WTC11 (cell line): ENCODE results near the gene ITGA11. TPM values are rescaled to one million over a fixed set of nuclear protein-coding genes. Genes with fewer than 3 reads are reported as not detected.

Experiments
- ATAC-seq: fragments of 200-7000 bp; cut with Tn5 transposase; 2 replicates; pipeline ENCODE4 v1.10.0; 2021; ENCODE audit warnings: mild to moderate bottlenecking, moderate library complexity
- CTCF ChIA-PET: fragments of 300-600 bp; sonication (Branson Sonifier 250); formaldehyde crosslinking; loops from one replicate; lab custom pipeline; 2021; ENCODE audit warnings: antibody characterized with exemption; lab: Charles Lee
- POLR2A ChIA-PET: fragments of 350-600 bp; sonication (Branson Sonifier 250); formaldehyde crosslinking; loops from one replicate; lab custom pipeline; 2021; ENCODE audit warnings: antibody characterized with exemption; lab: Charles Lee
- DNase-seq: peaks from one replicate; pipeline ENCODE4 v3.0.0; 2021; ENCODE audit warnings: low spot score
- H3K27ac Mint-ChIP-seq: 2 replicates; pipeline ENCODE4 v1.8.0; 2021; ENCODE audit warnings: mixed read lengths
- H3K27me3 Mint-ChIP-seq: 2 replicates; pipeline ENCODE4 v1.8.0; 2021; ENCODE audit warnings: low read depth, mild to moderate bottlenecking, moderate library complexity, mixed read lengths
- H3K36me3 Mint-ChIP-seq: 2 replicates; pipeline ENCODE4 v1.8.0; 2021; ENCODE audit warnings: mixed read lengths
- H3K4me1 Mint-ChIP-seq: 2 replicates; pipeline ENCODE4 v1.8.0; 2022; ENCODE audit warnings: mixed read lengths
- H3K4me3 Mint-ChIP-seq: 2 replicates; pipeline ENCODE4 v1.8.0; 2021; ENCODE audit warnings: mild to moderate bottlenecking, moderate library complexity, mixed read lengths
- H3K9me3 Mint-ChIP-seq: 2 replicates; pipeline ENCODE4 v1.8.0; 2021; ENCODE audit warnings: mixed read lengths
- EMX1 ChIP-seq: fragments of 250-450 bp; sonication (Bioruptor Pico); IDR thresholded peaks from 2 replicates; pipeline ENCODE4 v1.8.0; 2021; ENCODE audit warnings: mild to moderate bottlenecking
- ESRRA ChIP-seq: sonication (generic); formaldehyde crosslinking; IDR thresholded peaks from 2 replicates; pipeline ENCODE4 v1.8.1; 2022; ENCODE audit warnings: mild to moderate bottlenecking, missing genetic modification reagents, borderline replicate concordance
- FOXK1 ChIP-seq: sonication (generic); formaldehyde crosslinking; IDR thresholded peaks from 2 replicates; pipeline ENCODE4 v1.8.0; 2022; ENCODE audit warnings: mild to moderate bottlenecking, moderate library complexity, missing genetic modification reagents
- GRHL2 ChIP-seq: fragments of 250-450 bp; sonication (Bioruptor Pico); IDR thresholded peaks from 2 replicates; pipeline ENCODE4 v1.8.0; 2022; ENCODE audit warnings: mild to moderate bottlenecking, moderate library complexity; ENCODE audit not compliant: insufficient replicate concordance, severe bottlenecking
- KAT7 ChIP-seq: sonication (generic); formaldehyde crosslinking; IDR thresholded peaks from 2 replicates; pipeline ENCODE4 v1.8.1; 2023; ENCODE audit warnings: missing genetic modification reagents, mild to moderate bottlenecking, borderline replicate concordance
- NFATC4 ChIP-seq: fragments of 250-450 bp; sonication (Bioruptor Pico); IDR thresholded peaks from 2 replicates; pipeline ENCODE4 v1.9.0; 2021; ENCODE audit warnings: mild to moderate bottlenecking
- NFE2L1 ChIP-seq: sonication (generic); formaldehyde crosslinking; IDR thresholded peaks from 2 replicates; pipeline ENCODE4 v1.8.1; 2023; ENCODE audit warnings: missing genetic modification reagents
- NR1H2 ChIP-seq: sonication (generic); formaldehyde crosslinking; IDR thresholded peaks from 2 replicates; pipeline ENCODE4 v1.9.0; 2021; ENCODE audit warnings: mild to moderate bottlenecking, moderate library complexity, missing genetic modification reagents
- OVOL2 ChIP-seq: fragments of 250-450 bp; sonication (Bioruptor Pico); IDR thresholded peaks from 2 replicates; pipeline ENCODE4 v1.9.0; 2021; ENCODE audit warnings: mild to moderate bottlenecking, borderline replicate concordance
- RORB ChIP-seq: fragments of 250-450 bp; sonication (Bioruptor Pico); IDR thresholded peaks from 2 replicates; pipeline ENCODE4 v1.9.0; 2021; ENCODE audit warnings: mild to moderate bottlenecking
- SMAD3 ChIP-seq: sonication (generic); formaldehyde crosslinking; IDR thresholded peaks from 2 replicates; pipeline ENCODE4 v1.8.0; 2022; ENCODE audit warnings: missing genetic modification reagents, mild to moderate bottlenecking, borderline replicate concordance
- ZNF219 ChIP-seq: sonication (generic); formaldehyde crosslinking; IDR thresholded peaks from 2 replicates; pipeline ENCODE4 v1.8.0; 2023; ENCODE audit warnings: missing genetic modification reagents, mild to moderate bottlenecking, borderline replicate concordance
- ZNF232 ChIP-seq: sonication (generic); formaldehyde crosslinking; IDR thresholded peaks from 2 replicates; pipeline ENCODE4 v1.8.0; 2022; ENCODE audit warnings: mild to moderate bottlenecking, missing genetic modification reagents
- ZNF671 ChIP-seq: fragments of 250-450 bp; sonication (Bioruptor Pico); IDR thresholded peaks from 2 replicates; pipeline ENCODE4 v1.8.0; 2021; ENCODE audit warnings: mild to moderate bottlenecking
- total RNA-seq: library from RNA; stranded (reverse); gene quantifications from 3 replicates; pipeline ENCODE4 v1.2.3, GENCODE V29; 2021
- TF ChIP-seq, protein P1 (sequence below): sonication (generic); formaldehyde crosslinking; IDR thresholded peaks from 2 replicates; pipeline ENCODE4 v1.8.0; 2023; ENCODE audit warnings: mild to moderate bottlenecking, missing genetic modification reagents
- TF ChIP-seq, protein P2 (sequence below): sonication (generic); formaldehyde crosslinking; IDR thresholded peaks from 2 replicates; pipeline ENCODE4 v1.8.0; 2023; ENCODE audit warnings: missing genetic modification reagents, mild to moderate bottlenecking, borderline replicate concordance
- TF ChIP-seq, protein P3 (sequence below): fragments of 250-450 bp; sonication (Bioruptor Pico); IDR thresholded peaks from 2 replicates; pipeline ENCODE4 v1.9.0; 2021; ENCODE audit warnings: mild to moderate bottlenecking
- TF ChIP-seq, protein P4 (sequence below): sonication (generic); formaldehyde crosslinking; IDR thresholded peaks from 2 replicates; pipeline ENCODE4 v1.8.0; 2023; ENCODE audit warnings: missing genetic modification reagents
- TF ChIP-seq, protein P5 (sequence below): fragments of 250-450 bp; sonication (Bioruptor Pico); IDR thresholded peaks from 2 replicates; pipeline ENCODE4 v1.8.0; 2021; ENCODE audit warnings: mild to moderate bottlenecking

ITGA11 gene
- total RNA-seq, 1 experiment from 2014 or later, result 0.15 TPM

DNA sequence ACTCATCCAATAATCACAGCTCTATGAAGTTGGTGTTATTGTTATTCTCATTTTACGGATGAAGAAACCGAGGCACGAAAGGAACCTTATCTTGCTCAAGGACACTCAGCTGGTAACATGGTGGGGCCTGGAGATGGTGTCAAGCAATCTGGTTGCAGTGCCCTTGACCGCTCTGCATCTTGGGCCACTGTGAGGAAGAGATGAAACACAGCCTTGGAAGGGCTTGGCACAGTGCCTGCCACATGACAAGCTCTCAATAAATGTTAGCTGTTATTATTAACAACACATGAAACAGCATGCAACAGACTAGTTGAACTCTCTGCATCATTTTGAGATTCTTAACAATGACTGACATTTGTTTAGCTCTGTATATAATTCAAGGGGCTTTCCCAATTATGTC, 10.1 kb upstream of the ITGA11 start:
- peaks cover 2% of the 10 kb centered on the region; the same call in 1 of the 2 replicates for H3K4me1 Mint-ChIP-seq
- no peaks in the 10 kb centered on the region for H3K9me3 Mint-ChIP-seq
- no peak for ATAC-seq
- no peaks in the 10 kb centered on the region for H3K36me3 Mint-ChIP-seq
- no peak overlapping the region for H3K27ac Mint-ChIP-seq
- no peak overlapping the region for H3K4me3 Mint-ChIP-seq
- H3K27me3 Mint-ChIP-seq, result peaks cover 14% of the 10 kb centered on the region
- ChIA-PET CTCF (no interaction called here), POLR2A (no interaction called here)
- DNase-seq, result no peak
- TF ChIP-seq SMAD3 (CRISPR knock-in tag), result no peak
- TF ChIP-seq, protein P1, sequence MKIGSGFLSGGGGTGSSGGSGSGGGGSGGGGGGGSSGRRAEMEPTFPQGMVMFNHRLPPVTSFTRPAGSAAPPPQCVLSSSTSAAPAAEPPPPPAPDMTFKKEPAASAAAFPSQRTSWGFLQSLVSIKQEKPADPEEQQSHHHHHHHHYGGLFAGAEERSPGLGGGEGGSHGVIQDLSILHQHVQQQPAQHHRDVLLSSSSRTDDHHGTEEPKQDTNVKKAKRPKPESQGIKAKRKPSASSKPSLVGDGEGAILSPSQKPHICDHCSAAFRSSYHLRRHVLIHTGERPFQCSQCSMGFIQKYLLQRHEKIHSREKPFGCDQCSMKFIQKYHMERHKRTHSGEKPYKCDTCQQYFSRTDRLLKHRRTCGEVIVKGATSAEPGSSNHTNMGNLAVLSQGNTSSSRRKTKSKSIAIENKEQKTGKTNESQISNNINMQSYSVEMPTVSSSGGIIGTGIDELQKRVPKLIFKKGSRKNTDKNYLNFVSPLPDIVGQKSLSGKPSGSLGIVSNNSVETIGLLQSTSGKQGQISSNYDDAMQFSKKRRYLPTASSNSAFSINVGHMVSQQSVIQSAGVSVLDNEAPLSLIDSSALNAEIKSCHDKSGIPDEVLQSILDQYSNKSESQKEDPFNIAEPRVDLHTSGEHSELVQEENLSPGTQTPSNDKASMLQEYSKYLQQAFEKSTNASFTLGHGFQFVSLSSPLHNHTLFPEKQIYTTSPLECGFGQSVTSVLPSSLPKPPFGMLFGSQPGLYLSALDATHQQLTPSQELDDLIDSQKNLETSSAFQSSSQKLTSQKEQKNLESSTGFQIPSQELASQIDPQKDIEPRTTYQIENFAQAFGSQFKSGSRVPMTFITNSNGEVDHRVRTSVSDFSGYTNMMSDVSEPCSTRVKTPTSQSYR (CRISPR knock-in tag), result no peak
- TF ChIP-seq, protein P2, sequence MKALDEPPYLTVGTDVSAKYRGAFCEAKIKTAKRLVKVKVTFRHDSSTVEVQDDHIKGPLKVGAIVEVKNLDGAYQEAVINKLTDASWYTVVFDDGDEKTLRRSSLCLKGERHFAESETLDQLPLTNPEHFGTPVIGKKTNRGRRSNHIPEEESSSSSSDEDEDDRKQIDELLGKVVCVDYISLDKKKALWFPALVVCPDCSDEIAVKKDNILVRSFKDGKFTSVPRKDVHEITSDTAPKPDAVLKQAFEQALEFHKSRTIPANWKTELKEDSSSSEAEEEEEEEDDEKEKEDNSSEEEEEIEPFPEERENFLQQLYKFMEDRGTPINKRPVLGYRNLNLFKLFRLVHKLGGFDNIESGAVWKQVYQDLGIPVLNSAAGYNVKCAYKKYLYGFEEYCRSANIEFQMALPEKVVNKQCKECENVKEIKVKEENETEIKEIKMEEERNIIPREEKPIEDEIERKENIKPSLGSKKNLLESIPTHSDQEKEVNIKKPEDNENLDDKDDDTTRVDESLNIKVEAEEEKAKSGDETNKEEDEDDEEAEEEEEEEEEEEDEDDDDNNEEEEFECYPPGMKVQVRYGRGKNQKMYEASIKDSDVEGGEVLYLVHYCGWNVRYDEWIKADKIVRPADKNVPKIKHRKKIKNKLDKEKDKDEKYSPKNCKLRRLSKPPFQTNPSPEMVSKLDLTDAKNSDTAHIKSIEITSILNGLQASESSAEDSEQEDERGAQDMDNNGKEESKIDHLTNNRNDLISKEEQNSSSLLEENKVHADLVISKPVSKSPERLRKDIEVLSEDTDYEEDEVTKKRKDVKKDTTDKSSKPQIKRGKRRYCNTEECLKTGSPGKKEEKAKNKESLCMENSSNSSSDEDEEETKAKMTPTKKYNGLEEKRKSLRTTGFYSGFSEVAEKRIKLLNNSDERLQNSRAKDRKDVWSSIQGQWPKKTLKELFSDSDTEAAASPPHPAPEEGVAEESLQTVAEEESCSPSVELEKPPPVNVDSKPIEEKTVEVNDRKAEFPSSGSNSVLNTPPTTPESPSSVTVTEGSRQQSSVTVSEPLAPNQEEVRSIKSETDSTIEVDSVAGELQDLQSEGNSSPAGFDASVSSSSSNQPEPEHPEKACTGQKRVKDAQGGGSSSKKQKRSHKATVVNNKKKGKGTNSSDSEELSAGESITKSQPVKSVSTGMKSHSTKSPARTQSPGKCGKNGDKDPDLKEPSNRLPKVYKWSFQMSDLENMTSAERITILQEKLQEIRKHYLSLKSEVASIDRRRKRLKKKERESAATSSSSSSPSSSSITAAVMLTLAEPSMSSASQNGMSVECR (CRISPR knock-in tag), result no peak
- TF ChIP-seq FOXK1 (CRISPR knock-in tag), result no peak
- no peak for TF ChIP-seq ESRRA (CRISPR knock-in tag)
- TF ChIP-seq OVOL2, result no peak
- no peak for TF ChIP-seq EMX1 (CRISPR knock-in tag)
- TF ChIP-seq GRHL2 (CRISPR knock-in tag), result no peak
- TF ChIP-seq, protein P3, sequence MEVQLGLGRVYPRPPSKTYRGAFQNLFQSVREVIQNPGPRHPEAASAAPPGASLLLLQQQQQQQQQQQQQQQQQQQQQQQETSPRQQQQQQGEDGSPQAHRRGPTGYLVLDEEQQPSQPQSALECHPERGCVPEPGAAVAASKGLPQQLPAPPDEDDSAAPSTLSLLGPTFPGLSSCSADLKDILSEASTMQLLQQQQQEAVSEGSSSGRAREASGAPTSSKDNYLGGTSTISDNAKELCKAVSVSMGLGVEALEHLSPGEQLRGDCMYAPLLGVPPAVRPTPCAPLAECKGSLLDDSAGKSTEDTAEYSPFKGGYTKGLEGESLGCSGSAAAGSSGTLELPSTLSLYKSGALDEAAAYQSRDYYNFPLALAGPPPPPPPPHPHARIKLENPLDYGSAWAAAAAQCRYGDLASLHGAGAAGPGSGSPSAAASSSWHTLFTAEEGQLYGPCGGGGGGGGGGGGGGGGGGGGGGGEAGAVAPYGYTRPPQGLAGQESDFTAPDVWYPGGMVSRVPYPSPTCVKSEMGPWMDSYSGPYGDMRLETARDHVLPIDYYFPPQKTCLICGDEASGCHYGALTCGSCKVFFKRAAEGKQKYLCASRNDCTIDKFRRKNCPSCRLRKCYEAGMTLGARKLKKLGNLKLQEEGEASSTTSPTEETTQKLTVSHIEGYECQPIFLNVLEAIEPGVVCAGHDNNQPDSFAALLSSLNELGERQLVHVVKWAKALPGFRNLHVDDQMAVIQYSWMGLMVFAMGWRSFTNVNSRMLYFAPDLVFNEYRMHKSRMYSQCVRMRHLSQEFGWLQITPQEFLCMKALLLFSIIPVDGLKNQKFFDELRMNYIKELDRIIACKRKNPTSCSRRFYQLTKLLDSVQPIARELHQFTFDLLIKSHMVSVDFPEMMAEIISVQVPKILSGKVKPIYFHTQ (CRISPR knock-in tag), result no peak
- TF ChIP-seq NR1H2 (CRISPR knock-in tag), result no peak
- TF ChIP-seq ZNF671 (CRISPR knock-in tag), result no peak
- TF ChIP-seq RORB (CRISPR knock-in tag), result no peak
- TF ChIP-seq, protein P4, sequence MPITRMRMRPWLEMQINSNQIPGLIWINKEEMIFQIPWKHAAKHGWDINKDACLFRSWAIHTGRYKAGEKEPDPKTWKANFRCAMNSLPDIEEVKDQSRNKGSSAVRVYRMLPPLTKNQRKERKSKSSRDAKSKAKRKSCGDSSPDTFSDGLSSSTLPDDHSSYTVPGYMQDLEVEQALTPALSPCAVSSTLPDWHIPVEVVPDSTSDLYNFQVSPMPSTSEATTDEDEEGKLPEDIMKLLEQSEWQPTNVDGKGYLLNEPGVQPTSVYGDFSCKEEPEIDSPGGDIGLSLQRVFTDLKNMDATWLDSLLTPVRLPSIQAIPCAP, result no peak
- no peak for TF ChIP-seq NFATC4 (CRISPR knock-in tag)
- TF ChIP-seq KAT7 (CRISPR knock-in tag), result no peak
- TF ChIP-seq ZNF219 (CRISPR knock-in tag), result no peak
- no peak for TF ChIP-seq NFE2L1
- TF ChIP-seq ZNF232 (CRISPR knock-in tag), result no peak
- TF ChIP-seq, protein P5, sequence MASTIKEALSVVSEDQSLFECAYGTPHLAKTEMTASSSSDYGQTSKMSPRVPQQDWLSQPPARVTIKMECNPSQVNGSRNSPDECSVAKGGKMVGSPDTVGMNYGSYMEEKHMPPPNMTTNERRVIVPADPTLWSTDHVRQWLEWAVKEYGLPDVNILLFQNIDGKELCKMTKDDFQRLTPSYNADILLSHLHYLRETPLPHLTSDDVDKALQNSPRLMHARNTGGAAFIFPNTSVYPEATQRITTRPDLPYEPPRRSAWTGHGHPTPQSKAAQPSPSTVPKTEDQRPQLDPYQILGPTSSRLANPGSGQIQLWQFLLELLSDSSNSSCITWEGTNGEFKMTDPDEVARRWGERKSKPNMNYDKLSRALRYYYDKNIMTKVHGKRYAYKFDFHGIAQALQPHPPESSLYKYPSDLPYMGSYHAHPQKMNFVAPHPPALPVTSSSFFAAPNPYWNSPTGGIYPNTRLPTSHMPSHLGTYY, result no peak
